NB4 (cell line): ENCODE results near the gene ITIH4.
A peak's percentile ranks its signal among the peaks of the same experiment; 100 is the strongest.

Source experiments
- CTCF ChIP-seq: IDR thresholded peaks from one replicate; pipeline ENCODE4 v1.5.1; 2012; ENCODE audit warnings: low read depth, low read length
- MYC ChIP-seq: IDR thresholded peaks from 2 replicates; pipeline ENCODE4 v1.6.1; 2011; ENCODE audit warnings: low read depth, low read length

DNA sequence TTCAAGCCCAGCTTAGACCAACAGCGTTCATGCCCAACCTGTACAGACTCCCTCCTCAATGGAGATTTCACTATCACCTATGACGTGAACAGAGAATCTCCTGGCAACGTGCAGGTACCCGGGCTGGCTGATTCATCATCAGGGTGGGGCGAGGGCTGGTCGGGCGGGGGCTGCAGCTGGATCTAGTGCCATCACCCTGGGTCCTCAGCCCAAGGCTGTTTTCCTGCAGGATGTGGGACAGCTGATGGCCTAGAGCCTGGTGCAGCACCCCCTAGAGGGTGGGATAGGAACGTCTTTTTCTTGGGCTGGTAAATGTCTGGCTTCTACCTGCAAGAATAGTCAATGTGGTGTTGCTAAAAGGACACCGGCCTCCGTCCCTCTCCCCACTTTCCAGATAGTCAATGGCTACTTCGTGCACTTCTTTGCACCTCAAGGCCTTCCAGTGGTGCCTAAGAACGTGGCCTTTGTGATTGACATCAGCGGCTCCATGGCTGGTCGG lies 31.4 kb downstream of the ITIH4 start:
- TF ChIP-seq MYC (no peak), CTCF (peak; percentile 77)
